ENCODE measurements around the gene ECHDC3. TPM values are rescaled to one million over a fixed set of nuclear protein-coding genes. Genes with fewer than 3 reads are reported as not detected.

The ECHDC3 gene
- total RNA-seq, 4 donors from 2014 or later, result 138 to 577 (median 292) TPM

DNA sequence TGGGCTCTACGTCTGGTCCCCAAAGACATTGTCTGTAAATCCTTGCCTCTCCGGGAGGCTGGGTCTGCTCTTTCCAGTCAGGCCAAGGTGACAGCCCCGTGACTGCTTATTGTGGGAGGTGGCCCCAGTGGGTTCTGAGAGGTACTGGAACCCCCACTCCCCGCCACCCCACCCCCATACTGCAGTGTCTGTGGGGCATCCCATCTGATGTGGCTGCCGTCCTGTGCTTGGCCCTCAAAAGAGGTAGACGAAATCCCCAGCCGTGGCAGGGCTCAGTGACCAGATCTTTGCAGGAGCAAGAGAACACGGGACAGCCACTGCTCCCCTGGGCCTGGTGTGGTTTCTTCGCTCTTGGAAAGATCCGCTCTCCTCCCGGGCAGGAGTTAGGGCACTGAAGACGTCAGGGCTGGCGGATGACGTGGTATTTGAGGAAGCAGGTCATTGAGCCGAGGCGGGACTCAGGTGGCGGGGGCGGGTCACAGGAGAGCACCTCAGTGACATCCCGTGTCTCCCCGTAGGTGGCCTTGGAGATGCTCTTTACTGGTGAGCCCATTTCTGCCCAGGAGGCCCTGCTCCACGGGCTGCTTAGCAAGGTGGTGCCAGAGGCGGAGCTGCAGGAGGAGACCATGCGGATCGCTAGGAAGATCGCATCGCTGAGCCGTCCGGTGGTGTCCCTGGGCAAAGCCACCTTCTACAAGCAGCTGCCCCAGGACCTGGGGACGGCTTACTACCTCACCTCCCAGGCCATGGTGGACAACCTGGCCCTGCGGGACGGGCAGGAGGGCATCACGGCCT lies 20.7 kb downstream of the ECHDC3 start:
- DNase-seq (ENCODE audit: low spot score) (no peak), ATAC-seq (ENCODE audit: low FRiP score) (no peak)
- TF ChIP-seq CTCF (IDR thresholded peaks at IDR 0.05), result no peak

DNA sequence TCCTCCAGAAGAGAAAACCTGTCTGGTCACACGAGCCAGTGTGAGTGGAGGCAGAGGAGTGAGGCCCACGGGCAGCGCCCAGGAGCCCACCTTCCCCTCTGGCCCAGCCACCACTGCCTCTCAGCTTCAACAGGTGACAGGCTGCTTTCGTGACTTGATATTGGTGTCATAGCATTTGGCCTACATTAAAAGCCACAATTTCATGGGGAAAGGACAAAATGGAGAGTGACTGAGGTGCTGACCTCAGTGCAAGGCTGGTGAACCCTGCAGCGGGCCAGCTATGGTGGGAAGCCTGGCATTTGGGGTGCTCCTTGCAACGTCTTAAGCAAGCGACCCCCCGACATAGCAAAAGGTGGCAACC lies 21.3 kb downstream of the ECHDC3 start:
- ATAC-seq (ENCODE audit: low FRiP score) (no peak), DNase-seq (ENCODE audit: low spot score) (no peak)
- no peak for TF ChIP-seq CTCF (IDR thresholded peaks at IDR 0.05)

GRCh38 chr10:11765141-11765540 lies 23.0 kb downstream of the ECHDC3 start:
- TF ChIP-seq CTCF (IDR thresholded peaks at IDR 0.05), result no peak

DNA sequence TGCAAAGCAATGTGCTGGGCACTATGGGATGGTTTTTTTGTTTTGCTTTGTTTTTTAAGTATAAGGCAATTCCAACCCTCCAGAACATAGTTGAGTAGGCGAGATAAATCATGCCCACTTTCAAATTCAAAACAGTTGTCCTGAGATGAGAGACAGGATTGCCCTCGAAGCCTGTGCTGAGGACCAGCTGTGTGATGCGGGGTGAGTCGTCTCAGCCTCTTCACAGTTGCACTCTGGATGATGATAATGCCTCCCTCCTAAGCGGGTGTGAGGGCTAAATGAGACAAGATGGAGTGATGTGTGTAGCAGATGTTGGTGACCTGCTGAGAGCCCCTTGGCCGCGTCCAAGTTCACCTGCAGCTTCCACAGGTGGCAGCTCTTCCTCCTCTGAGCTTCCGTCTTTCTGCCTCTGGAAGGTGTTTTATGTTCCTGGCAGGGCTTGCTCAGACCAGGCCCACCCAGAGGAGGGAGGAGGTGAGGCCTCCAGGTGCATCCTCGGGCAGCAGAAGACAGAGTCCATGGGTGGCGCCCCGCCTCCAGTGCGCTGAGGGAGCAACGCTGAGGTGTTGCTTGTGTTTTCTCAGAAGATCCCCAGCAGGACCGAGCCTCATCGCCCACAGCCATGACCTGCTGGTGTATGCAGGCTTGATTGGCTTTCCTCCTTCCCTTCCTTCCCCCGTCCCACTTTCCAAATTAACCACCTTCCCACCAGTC lies 30.6 kb downstream of the ECHDC3 start:
- ATAC-seq (ENCODE audit: low FRiP score), result no peak
- no peak for DNase-seq (ENCODE audit: low spot score)
- TF ChIP-seq CTCF (IDR thresholded peaks at IDR 0.05), result no peak

More at GRCh38 chr10:11765141-11765540, 23.0 kb downstream of the ECHDC3 start:
- ATAC-seq (ENCODE audit: low FRiP score), result no peak
- no peak for DNase-seq (ENCODE audit: low spot score)

- no peak for ATAC-seq (ENCODE audit: low FRiP score)
- DNase-seq (ENCODE audit: low spot score), result no peak
Measured at GRCh38 chr10:11773761-11774441, 31.7 kb downstream of the ECHDC3 start.

GRCh38 chr10:11775412-11775811 lies 33.2 kb downstream of the ECHDC3 start:
- DNase-seq (ENCODE audit: low spot score) (no peak), ATAC-seq (ENCODE audit: low FRiP score) (no peak)
- no peak for TF ChIP-seq CTCF (IDR thresholded peaks at IDR 0.05)

More at GRCh38 chr10:11773761-11774441, 31.7 kb downstream of the ECHDC3 start:
- TF ChIP-seq CTCF (IDR thresholded peaks at IDR 0.05), result no peak
